Measurements from ENCODE around the gene SDK1.

DNA sequence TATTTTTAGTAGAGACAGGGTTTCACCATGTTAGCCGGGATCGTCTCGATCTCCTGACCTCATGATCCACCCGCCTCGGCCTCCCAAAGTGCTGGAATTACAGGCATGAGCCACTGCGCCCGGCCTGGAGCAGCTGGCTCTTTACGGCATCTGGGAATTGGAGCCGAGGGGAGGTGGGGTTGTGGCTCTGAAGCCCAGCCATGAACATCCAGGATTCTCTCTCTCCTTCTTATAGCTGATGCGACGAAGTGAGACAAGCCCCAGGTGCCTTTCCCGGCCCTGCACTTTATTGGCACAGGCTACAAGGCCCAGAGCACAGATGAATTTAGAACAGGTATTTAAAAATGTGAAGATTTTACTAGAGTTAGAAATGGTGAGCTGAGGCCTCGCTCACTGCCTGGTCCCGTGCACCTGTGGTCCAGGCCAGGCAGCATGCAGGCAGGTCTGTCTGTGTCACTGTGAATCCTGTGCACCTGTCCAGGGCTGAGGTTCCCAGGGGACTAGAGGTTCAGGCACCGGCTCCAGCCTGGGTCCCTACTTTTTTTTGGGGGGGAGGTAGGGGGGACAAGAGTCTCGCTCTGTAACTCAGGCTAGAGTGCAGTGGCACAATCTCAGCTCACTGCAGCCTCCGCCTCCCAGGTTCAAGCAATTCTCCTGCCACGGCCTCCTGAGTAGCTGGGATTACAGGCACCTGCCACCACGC lies 1001.3 kb downstream of the SDK1 start:
- TF ChIP-seq CTCF (IDR thresholded peaks at IDR 0.05) (no peak), POLR2AphosphoS5 (IDR thresholded peaks at IDR 0.05) (no peak), POLR2A (IDR thresholded peaks at IDR 0.05) (no peak)
